OCI-LY7 (cell line): ENCODE data around the gene RLN3. TPM values are rescaled to one million over a fixed set of nuclear protein-coding genes. Genes with fewer than 3 reads are reported as not detected.
A peak's percentile ranks its signal among the peaks of the same experiment; 100 is the strongest.

Experiments used
- BruUV-seq: library from RNA; stranded (reverse); fragments of 400-500 nt; replicated peaks from 2 replicates; lab custom pipeline; 2021; lab: Mats Ljungman, UMichigan
- CTCF ChIA-PET: fragments of 300-600 bp; sonication (Branson Sonifier 250); formaldehyde crosslinking; loops from one replicate; lab custom pipeline; 2022; ENCODE audit warnings: antibody characterized with exemption; ENCODE audit not compliant: unreplicated experiment; lab: Charles Lee
- POLR2A ChIA-PET: fragments of 300-600 bp; sonication (Branson Sonifier 250); formaldehyde crosslinking; loops from one replicate; lab custom pipeline; 2022; ENCODE audit warnings: antibody characterized with exemption; lab: Charles Lee
- DNase-seq: peaks from one replicate; pipeline ENCODE4 v3.0.0-alpha.2; 2015; ENCODE audit warnings: low spot score
- H2AFZ ChIP-seq: fragments of 200-600 bp; sonication (generic), shearing (Covaris generic); 2 replicates; pipeline ENCODE4 v1.6.1; 2014; ENCODE audit warnings: mild to moderate bottlenecking, antibody characterized with exemption, low read length, moderate library complexity
- H3K27ac ChIP-seq: fragments of 200-600 bp; sonication (generic); 2 replicates; pipeline ENCODE4 v1.5.1; 2014; ENCODE audit warnings: mixed run types, low read depth, mild to moderate bottlenecking, moderate library complexity, low read length, inconsistent platforms; ENCODE audit not compliant: poor library complexity, severe bottlenecking
- H3K36me3 ChIP-seq: fragments of 200-600 bp; sonication (generic); 2 replicates; pipeline ENCODE4 v1.6.1; 2014; ENCODE audit warnings: mild to moderate bottlenecking, antibody characterized with exemption, low read length, moderate library complexity, mixed read lengths; ENCODE audit not compliant: insufficient read depth
- H3K4me1 ChIP-seq: fragments of 200-600 bp; sonication (generic); 2 replicates; pipeline ENCODE4 v1.5.1; 2014; ENCODE audit warnings: mild to moderate bottlenecking, low read length; ENCODE audit not compliant: insufficient read depth, poor library complexity, severe bottlenecking
- H3K4me2 ChIP-seq: fragments of 200-600 bp; sonication (generic); 2 replicates; pipeline ENCODE4 v1.6.1; 2014; ENCODE audit warnings: mild to moderate bottlenecking, low read length
- H3K4me3 ChIP-seq: fragments of 200-600 bp; sonication (generic); 2 replicates; pipeline ENCODE4 v1.5.1; 2014; ENCODE audit warnings: mild to moderate bottlenecking, low read depth, low read length; ENCODE audit not compliant: poor library complexity, severe bottlenecking
- H3K79me2 ChIP-seq: fragments of 200-600 bp; sonication (generic); 2 replicates; pipeline ENCODE4 v1.6.1; 2016; ENCODE audit warnings: low read depth, mild to moderate bottlenecking, low read length, moderate library complexity, mixed read lengths; ENCODE audit not compliant: insufficient read depth
- H3K9me2 ChIP-seq: fragments of 200-600 bp; sonication (generic); 2 replicates; pipeline ENCODE4 v1.6.1; 2016; ENCODE audit warnings: mild to moderate bottlenecking, low read length, mixed read lengths; ENCODE audit not compliant: insufficient read depth
- H3K9me3 ChIP-seq: fragments of 200-600 bp; sonication (generic); 2 replicates; pipeline ENCODE4 v1.6.1; 2014; ENCODE audit warnings: mild to moderate bottlenecking, mixed run types, low read length, mixed read lengths
- H4K20me1 ChIP-seq: fragments of 200-600 bp; sonication (generic); 2 replicates; pipeline ENCODE4 v1.6.1; 2014; ENCODE audit warnings: mild to moderate bottlenecking, antibody characterized with exemption, low read length, moderate library complexity, mixed read lengths; ENCODE audit not compliant: insufficient read depth
- CTCF ChIP-seq: fragments of 200-600 bp; sonication (generic); conservative IDR thresholded peaks from 2 replicates; pipeline ENCODE4 v1.5.1; 2014; ENCODE audit warnings: mild to moderate bottlenecking, antibody characterized with exemption, low read length, moderate library complexity, mixed read lengths
- EZH2phosphoT487 ChIP-seq: fragments of 200-600 bp; sonication (generic); IDR thresholded peaks from 2 replicates; pipeline ENCODE4 v1.6.1; 2018; ENCODE audit warnings: low read depth, borderline replicate concordance, mild to moderate bottlenecking, mixed run types, antibody characterized with exemption, low read length, moderate library complexity, mixed read lengths
- intact Hi-C: fragments of 100-400 bp; cut with micrococcal nuclease; formaldehyde crosslinking; loops from one replicate; pipeline ENCODE4 v1.10.0; 2022; ENCODE audit not compliant: unreplicated experiment
- total RNA-seq, 2 experiments: library from RNA; depleted of rRNA in 1 of 2; stranded (reverse); fragments of >200 nt in 1 of 2; shearing (Covaris generic) in 1 of 2; gene quantifications; 2 replicates each; pipeline ENCODE4 v1.2.3, GENCODE V29; 2014 to 2022

RLN3 gene
- total RNA-seq, 2 experiments from 2014 or later, result not detected

- intact Hi-C loops, result loop anchor here (5.0 kb wide), 2 partner anchors 79 to 129 kb away; partner anchors contain the start of gene DCAF15
- DNase-seq, result no peak
- H3K4me3 ChIP-seq, result peak overlapping the region; percentile 71
These were observed 3.2 kb downstream of the RLN3 start for GRCh38 chr19:14030997-14031718.

GRCh38 chr19:14031719-14032480, 4.0 kb downstream of the RLN3 start, which contains the start of gene IL27RA:
TSS of gene IL27RA (plus strand) at chr19:14031762. CDS start at chr19:14031873, 111 bp downstream.
- peak within 1 kb of the TSS; percentile 45 for H3K27ac ChIP-seq
- no peaks in the 10 kb centered on the region for H3K9me2 ChIP-seq
- H4K20me1 ChIP-seq, result no peaks in the 10 kb centered on the region
- peaks cover 14% of the 10 kb centered on the region for H3K4me1 ChIP-seq
- intact Hi-C loops, result loop anchor here (1.0 to 5.0 kb wide), 4 partner anchors 46 to 152 kb away; partner anchors contain the start of gene DCAF15
- H3K36me3 ChIP-seq, result no peaks in the 10 kb centered on the region
- TF ChIP-seq CTCF, result peak; percentile 88
- no peak for TF ChIP-seq EZH2phosphoT487
- no peaks in the 10 kb centered on the region for H3K9me3 ChIP-seq
- ChIA-PET CTCF (interaction anchor here (0.7 to 1.4 kb wide), 2 partner anchors 9 to 27 kb away, joined by 3 to 4 read pairs; no protein-coding TSS in a partner anchor), POLR2A (interaction anchor here (0.7 to 1.4 kb wide), 5 partner anchors 11 to 150 kb away, joined by 3 to 7 read pairs (median 3); no protein-coding TSS in a partner anchor)
- no TSS peak for BruUV-seq
- peak within 1 kb of the TSS; percentile 71 for H3K4me3 ChIP-seq
- peak within 1 kb of the TSS; percentile 68 for H2AFZ ChIP-seq
- peak; percentile 85 for DNase-seq
- H3K4me2 ChIP-seq, result peak within 1 kb of the TSS; percentile 75
- no peaks in the 10 kb centered on the region for H3K79me2 ChIP-seq

More at GRCh38 chr19:14030997-14031718, 3.2 kb downstream of the RLN3 start:
- Histone ChIP-seq H3K27ac (peak overlapping the region; percentile 45), H3K36me3 (no peaks in the 10 kb centered on the region), H4K20me1 (no peaks in the 10 kb centered on the region), H2AFZ (peak overlapping the region; percentile 68; the same call in 1 of the 2 replicates), H3K9me3 (no peaks in the 10 kb centered on the region), H3K79me2 (no peaks in the 10 kb centered on the region), H3K9me2 (no peaks in the 10 kb centered on the region), H3K4me1 (peaks cover 14% of the 10 kb centered on the region), H3K4me2 (peak overlapping the region; percentile 75)
- POLR2A ChIA-PET, result interaction anchor here (0.7 to 1.4 kb wide), 5 partner anchors 10 to 149 kb away, joined by 3 to 7 read pairs (median 3); no protein-coding TSS in a partner anchor
- CTCF ChIA-PET, result interaction anchor here (0.7 to 1.4 kb wide), 2 partner anchors 9 to 27 kb away, joined by 3 to 4 read pairs; no protein-coding TSS in a partner anchor
- no TSS peak for BruUV-seq
- TF ChIP-seq CTCF (no peak), EZH2phosphoT487 (no peak)
